ENCODE results near the gene PLCXD1. TPM values are rescaled to one million over a fixed set of nuclear protein-coding genes. Genes with fewer than 3 reads are reported as not detected.

The PLCXD1 gene
- total and polyA plus RNA-seq, 2 experiments from 2014 or later = 48.7 to 112 TPM

DNA sequence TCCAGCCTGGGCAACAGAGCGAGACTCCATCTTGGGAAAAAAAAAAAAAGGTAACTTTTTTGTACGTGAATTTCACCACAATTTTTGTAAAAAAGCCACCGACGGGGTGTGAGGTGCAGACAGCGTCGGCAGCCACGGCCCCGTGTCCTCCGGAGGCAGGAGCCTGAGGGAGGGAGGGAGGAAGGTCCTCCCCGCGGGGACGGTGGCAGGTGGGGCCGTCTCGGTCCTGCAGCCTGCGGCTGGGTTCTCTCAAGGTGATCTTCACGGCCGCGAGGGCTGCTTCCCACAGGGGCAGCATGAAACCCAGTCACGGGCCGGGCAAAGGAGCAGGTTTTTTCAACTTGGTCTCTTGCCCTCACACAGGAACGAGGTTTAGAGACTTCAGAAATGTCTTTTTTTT, 14.0 kb downstream of the PLCXD1 start (continued):
- TF ChIP-seq, protein P1, sequence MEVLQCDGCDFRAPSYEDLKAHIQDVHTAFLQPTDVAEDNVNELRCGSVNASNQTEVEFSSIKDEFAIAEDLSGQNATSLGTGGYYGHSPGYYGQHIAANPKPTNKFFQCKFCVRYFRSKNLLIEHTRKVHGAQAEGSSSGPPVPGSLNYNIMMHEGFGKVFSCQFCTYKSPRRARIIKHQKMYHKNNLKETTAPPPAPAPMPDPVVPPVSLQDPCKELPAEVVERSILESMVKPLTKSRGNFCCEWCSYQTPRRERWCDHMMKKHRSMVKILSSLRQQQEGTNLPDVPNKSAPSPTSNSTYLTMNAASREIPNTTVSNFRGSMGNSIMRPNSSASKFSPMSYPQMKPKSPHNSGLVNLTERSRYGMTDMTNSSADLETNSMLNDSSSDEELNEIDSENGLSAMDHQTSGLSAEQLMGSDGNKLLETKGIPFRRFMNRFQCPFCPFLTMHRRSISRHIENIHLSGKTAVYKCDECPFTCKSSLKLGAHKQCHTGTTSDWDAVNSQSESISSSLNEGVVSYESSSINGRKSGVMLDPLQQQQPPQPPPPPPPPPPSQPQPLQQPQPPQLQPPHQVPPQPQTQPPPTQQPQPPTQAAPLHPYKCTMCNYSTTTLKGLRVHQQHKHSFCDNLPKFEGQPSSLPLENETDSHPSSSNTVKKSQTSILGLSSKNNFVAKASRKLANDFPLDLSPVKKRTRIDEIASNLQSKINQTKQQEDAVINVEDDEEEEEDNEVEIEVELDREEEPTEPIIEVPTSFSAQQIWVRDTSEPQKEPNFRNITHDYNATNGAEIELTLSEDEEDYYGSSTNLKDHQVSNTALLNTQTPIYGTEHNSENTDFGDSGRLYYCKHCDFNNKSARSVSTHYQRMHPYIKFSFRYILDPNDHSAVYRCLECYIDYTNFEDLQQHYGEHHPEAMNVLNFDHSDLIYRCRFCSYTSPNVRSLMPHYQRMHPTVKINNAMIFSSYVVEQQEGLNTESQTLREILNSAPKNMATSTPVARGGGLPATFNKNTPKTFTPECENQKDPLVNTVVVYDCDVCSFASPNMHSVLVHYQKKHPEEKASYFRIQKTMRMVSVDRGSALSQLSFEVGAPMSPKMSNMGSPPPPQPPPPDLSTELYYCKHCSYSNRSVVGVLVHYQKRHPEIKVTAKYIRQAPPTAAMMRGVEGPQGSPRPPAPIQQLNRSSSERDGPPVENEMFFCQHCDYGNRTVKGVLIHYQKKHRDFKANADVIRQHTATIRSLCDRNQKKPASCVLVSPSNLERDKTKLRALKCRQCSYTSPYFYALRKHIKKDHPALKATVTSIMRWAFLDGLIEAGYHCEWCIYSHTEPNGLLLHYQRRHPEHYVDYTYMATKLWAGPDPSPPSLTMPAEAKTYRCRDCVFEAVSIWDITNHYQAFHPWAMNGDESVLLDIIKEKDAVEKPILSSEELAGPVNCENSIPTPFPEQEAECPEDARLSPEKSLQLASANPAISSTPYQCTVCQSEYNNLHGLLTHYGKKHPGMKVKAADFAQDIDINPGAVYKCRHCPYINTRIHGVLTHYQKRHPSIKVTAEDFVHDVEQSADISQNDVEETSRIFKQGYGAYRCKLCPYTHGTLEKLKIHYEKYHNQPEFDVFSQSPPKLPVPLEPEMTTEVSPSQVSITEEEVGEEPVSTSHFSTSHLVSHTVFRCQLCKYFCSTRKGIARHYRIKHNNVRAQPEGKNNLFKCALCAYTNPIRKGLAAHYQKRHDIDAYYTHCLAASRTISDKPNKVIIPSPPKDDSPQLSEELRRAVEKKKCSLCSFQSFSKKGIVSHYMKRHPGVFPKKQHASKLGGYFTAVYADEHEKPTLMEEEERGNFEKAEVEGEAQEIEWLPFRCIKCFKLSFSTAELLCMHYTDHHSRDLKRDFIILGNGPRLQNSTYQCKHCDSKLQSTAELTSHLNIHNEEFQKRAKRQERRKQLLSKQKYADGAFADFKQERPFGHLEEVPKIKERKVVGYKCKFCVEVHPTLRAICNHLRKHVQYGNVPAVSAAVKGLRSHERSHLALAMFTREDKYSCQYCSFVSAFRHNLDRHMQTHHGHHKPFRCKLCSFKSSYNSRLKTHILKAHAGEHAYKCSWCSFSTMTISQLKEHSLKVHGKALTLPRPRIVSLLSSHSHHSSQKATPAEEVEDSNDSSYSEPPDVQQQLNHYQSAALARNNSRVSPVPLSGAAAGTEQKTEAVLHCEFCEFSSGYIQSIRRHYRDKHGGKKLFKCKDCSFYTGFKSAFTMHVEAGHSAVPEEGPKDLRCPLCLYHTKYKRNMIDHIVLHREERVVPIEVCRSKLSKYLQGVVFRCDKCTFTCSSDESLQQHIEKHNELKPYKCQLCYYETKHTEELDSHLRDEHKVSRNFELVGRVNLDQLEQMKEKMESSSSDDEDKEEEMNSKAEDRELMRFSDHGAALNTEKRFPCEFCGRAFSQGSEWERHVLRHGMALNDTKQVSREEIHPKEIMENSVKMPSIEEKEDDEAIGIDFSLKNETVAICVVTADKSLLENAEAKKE (CRISPR knock-in tag; IDR thresholded peaks at IDR 0.05) = no peak
- no peak for TF ChIP-seq CREB1 (CRISPR knock-in tag; IDR thresholded peaks at IDR 0.05; ENCODE audit: low read depth)
- TF ChIP-seq POLR2AphosphoS5 (IDR thresholded peaks at IDR 0.05; ENCODE audit: low read depth) = no peak
- TF ChIP-seq, protein P2, sequence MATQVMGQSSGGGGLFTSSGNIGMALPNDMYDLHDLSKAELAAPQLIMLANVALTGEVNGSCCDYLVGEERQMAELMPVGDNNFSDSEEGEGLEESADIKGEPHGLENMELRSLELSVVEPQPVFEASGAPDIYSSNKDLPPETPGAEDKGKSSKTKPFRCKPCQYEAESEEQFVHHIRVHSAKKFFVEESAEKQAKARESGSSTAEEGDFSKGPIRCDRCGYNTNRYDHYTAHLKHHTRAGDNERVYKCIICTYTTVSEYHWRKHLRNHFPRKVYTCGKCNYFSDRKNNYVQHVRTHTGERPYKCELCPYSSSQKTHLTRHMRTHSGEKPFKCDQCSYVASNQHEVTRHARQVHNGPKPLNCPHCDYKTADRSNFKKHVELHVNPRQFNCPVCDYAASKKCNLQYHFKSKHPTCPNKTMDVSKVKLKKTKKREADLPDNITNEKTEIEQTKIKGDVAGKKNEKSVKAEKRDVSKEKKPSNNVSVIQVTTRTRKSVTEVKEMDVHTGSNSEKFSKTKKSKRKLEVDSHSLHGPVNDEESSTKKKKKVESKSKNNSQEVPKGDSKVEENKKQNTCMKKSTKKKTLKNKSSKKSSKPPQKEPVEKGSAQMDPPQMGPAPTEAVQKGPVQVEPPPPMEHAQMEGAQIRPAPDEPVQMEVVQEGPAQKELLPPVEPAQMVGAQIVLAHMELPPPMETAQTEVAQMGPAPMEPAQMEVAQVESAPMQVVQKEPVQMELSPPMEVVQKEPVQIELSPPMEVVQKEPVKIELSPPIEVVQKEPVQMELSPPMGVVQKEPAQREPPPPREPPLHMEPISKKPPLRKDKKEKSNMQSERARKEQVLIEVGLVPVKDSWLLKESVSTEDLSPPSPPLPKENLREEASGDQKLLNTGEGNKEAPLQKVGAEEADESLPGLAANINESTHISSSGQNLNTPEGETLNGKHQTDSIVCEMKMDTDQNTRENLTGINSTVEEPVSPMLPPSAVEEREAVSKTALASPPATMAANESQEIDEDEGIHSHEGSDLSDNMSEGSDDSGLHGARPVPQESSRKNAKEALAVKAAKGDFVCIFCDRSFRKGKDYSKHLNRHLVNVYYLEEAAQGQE (IDR thresholded peaks at IDR 0.05; ENCODE audit: unreplicated experiment) = no peak
- TF ChIP-seq, protein P3, sequence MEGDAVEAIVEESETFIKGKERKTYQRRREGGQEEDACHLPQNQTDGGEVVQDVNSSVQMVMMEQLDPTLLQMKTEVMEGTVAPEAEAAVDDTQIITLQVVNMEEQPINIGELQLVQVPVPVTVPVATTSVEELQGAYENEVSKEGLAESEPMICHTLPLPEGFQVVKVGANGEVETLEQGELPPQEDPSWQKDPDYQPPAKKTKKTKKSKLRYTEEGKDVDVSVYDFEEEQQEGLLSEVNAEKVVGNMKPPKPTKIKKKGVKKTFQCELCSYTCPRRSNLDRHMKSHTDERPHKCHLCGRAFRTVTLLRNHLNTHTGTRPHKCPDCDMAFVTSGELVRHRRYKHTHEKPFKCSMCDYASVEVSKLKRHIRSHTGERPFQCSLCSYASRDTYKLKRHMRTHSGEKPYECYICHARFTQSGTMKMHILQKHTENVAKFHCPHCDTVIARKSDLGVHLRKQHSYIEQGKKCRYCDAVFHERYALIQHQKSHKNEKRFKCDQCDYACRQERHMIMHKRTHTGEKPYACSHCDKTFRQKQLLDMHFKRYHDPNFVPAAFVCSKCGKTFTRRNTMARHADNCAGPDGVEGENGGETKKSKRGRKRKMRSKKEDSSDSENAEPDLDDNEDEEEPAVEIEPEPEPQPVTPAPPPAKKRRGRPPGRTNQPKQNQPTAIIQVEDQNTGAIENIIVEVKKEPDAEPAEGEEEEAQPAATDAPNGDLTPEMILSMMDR (conservative IDR thresholded peaks at IDR 0.05; ENCODE audit: low read depth in 2 of 2) = no peak
- TF ChIP-seq JUNB (IDR thresholded peaks at IDR 0.05; ENCODE audit: unreplicated experiment) = no peak
- no peak for TF ChIP-seq EZH2 (IDR thresholded peaks at IDR 0.05; ENCODE audit: low read depth, unreplicated experiment)
- no peak for TF ChIP-seq NANOG (IDR thresholded peaks at IDR 0.05; ENCODE audit: borderline replicate concordance)
